ENCODE data around the gene GARRE1. TPM values are rescaled to one million over a fixed set of nuclear protein-coding genes. Genes with fewer than 3 reads are reported as not detected.

GARRE1 gene
- total RNA-seq, 1 experiment from 2014 or later = 16.9 TPM

DNA sequence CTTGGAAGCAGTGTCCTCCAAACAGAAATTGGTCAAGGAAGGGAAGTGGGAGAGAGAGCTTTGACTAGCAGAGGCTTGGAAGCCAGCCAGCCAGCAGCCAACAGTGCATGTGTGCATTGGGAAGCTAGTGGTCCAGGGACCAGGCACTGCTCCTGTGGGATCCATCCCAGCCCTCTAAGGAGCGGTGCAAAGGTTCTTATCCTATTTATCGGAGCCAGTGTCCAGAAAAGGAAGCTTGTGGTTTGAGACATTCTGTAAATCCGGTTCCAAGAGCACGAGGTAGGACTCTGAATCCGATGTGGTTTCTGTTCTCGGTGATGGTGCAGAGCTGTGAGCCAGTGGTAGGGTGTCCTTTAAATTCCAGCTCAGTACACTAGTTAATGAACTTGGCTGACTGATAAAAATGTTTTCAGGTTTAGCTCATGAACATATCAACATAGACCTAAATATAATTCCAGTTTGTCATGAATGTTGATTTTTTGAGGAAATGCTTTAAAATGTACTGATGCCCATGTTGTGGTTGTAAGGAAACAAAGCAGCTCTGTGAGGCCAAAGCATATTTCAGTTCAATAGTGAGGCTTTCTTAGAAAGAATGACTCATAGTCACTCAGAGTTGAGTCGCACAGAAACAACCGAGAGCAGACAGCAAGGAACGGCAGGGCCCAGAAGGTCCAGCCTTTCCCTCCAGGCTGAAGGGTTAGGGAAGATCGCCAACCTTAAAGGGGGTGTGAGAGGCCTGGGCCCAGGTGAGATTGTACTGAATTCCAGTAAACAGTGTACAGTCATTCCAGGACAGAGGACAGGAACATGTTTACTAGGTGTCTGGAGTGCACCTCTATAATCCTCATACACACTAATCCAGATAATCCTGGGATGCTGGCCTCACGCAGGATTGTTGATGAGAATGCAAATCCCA, 21.5 kb upstream of the GARRE1 start:
- H3K9me3 ChIP-seq (ENCODE audit: control insufficient read depth in 1 of 2, insufficient read depth in 1 of 2, low read depth in 1 of 2, low read length in 2 of 2) = no peaks in the 10 kb centered on the region
- peak; percentile 87 for ATAC-seq
- H3K9ac ChIP-seq (ENCODE audit: low read length) = peak overlapping the region; percentile 36
- peak overlapping the region in 1 of 2 experiments; percentile 0; a peak in 1 of 4 replicates for H3K4me3 ChIP-seq (replicated peaks in 1 of 2; ENCODE audit: low read depth in 1 of 2, low read length in 2 of 2)
- ChIA-PET RAD21 (ENCODE audit: low non-redundant PET in 1 of 2, low total read pairs in 2 of 2, uncharacterized antibody in 2 of 2, unreplicated experiment in 2 of 2) (interaction anchor here in 1 of 2 experiments (0.6 kb wide), 1 partner anchor 184 kb away, joined by 5 read pairs; no protein-coding TSS in a partner anchor), CTCF (interaction anchor here (1.4 kb wide), 1 partner anchor 8 kb away, joined by 7 read pairs; no protein-coding TSS in a partner anchor), POLR2A (interaction anchor here (1.1 kb wide), 1 partner anchor 10 kb away, joined by 3 read pairs; no protein-coding TSS in a partner anchor)
- no peaks in the 10 kb centered on the region for H4K20me1 ChIP-seq (ENCODE audit: insufficient read depth)
- BruUV-seq (replicated peaks) = TSS peak; percentile 3
- H3K4me2 ChIP-seq (ENCODE audit: low read length) = peak overlapping the region; percentile 50
- no peaks in the 10 kb centered on the region; the same call in 1 of the 2 replicates for H3K79me2 ChIP-seq (ENCODE audit: insufficient read depth, low read length)
- TF ChIP-seq POLR2AphosphoS5 (IDR thresholded peaks at IDR 0.05; ENCODE audit: low read depth, low read length) = 0 out of 2 replicates have a peak, but pooled peaks have one; percentile 13
- TF ChIP-seq SP1 (IDR thresholded peaks at IDR 0.05; ENCODE audit: low read depth) = peak; percentile 45
- peak; percentile 14; the same call in 1 of the 2 replicates for TF ChIP-seq CBX3 (IDR thresholded peaks at IDR 0.05; ENCODE audit: low read depth)
- TF ChIP-seq FOSL1 (IDR thresholded peaks at IDR 0.05; ENCODE audit: low read depth) = peak; percentile 70
- no peak for TF ChIP-seq ZNF274 (IDR thresholded peaks at IDR 0.05; ENCODE audit: low read depth, low read length)
- 0 out of 2 replicates have a peak, but pooled peaks have one; percentile 10 for TF ChIP-seq SIN3A (IDR thresholded peaks at IDR 0.05; ENCODE audit: low read depth)
- TF ChIP-seq, protein P1, sequence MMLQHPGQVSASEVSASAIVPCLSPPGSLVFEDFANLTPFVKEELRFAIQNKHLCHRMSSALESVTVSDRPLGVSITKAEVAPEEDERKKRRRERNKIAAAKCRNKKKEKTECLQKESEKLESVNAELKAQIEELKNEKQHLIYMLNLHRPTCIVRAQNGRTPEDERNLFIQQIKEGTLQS (IDR thresholded peaks at IDR 0.05) = no peak
- TF ChIP-seq JUND (IDR thresholded peaks at IDR 0.05) = peak; percentile 58
- TF ChIP-seq, protein P2, sequence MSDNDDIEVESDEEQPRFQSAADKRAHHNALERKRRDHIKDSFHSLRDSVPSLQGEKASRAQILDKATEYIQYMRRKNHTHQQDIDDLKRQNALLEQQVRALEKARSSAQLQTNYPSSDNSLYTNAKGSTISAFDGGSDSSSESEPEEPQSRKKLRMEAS (IDR thresholded peaks at IDR 0.05) = peak; percentile 45; the same call in 1 of the 2 replicates
- TF ChIP-seq, protein P3, sequence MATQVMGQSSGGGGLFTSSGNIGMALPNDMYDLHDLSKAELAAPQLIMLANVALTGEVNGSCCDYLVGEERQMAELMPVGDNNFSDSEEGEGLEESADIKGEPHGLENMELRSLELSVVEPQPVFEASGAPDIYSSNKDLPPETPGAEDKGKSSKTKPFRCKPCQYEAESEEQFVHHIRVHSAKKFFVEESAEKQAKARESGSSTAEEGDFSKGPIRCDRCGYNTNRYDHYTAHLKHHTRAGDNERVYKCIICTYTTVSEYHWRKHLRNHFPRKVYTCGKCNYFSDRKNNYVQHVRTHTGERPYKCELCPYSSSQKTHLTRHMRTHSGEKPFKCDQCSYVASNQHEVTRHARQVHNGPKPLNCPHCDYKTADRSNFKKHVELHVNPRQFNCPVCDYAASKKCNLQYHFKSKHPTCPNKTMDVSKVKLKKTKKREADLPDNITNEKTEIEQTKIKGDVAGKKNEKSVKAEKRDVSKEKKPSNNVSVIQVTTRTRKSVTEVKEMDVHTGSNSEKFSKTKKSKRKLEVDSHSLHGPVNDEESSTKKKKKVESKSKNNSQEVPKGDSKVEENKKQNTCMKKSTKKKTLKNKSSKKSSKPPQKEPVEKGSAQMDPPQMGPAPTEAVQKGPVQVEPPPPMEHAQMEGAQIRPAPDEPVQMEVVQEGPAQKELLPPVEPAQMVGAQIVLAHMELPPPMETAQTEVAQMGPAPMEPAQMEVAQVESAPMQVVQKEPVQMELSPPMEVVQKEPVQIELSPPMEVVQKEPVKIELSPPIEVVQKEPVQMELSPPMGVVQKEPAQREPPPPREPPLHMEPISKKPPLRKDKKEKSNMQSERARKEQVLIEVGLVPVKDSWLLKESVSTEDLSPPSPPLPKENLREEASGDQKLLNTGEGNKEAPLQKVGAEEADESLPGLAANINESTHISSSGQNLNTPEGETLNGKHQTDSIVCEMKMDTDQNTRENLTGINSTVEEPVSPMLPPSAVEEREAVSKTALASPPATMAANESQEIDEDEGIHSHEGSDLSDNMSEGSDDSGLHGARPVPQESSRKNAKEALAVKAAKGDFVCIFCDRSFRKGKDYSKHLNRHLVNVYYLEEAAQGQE (IDR thresholded peaks at IDR 0.05; ENCODE audit: low read depth) = no peak
- peak overlapping the region; percentile 36 for H3K27ac ChIP-seq (ENCODE audit: low read depth, low read length)
- peak; percentile 57 for DNase-seq (ENCODE audit: low read depth, low spot score)
- no peaks in the 10 kb centered on the region for H3K27me3 ChIP-seq (ENCODE audit: insufficient read depth, low read length)
- peaks cover 16 to 30% of the 10 kb centered on the region in 2 experiments for H3K4me1 ChIP-seq (ENCODE audit: control insufficient read depth in 1 of 2, insufficient read depth in 2 of 2, low read length in 2 of 2)
- no peaks in the 10 kb centered on the region for H3K9me2 ChIP-seq (ENCODE audit: insufficient read depth)
- peaks cover 19 to 21% of the 10 kb centered on the region in 2 experiments; a peak in 3 of 4 replicates for H3K36me3 ChIP-seq (ENCODE audit: control insufficient read depth in 1 of 2, insufficient read depth in 2 of 2, low read length in 2 of 2)
- intact Hi-C loops (cut with micrococcal nuclease) = no loop called here
- H2AFZ ChIP-seq (ENCODE audit: low read depth, low read length, poor library complexity, severe bottlenecking) = no peak overlapping the region
